C4-2B (cell line): ENCODE results near the gene PRDX2.

Source experiments
- ZFX ChIP-seq: fragments of 450-650 bp; IDR thresholded peaks from 2 replicates; pipeline ENCODE4 v1.6.1; 2017
- TF ChIP-seq, protein P1 (sequence below): fragments of 450-650 bp; conservative IDR thresholded peaks from 2 replicates; pipeline ENCODE4 v1.5.1; 2017; ENCODE audit warnings: mild to moderate bottlenecking

DNA sequence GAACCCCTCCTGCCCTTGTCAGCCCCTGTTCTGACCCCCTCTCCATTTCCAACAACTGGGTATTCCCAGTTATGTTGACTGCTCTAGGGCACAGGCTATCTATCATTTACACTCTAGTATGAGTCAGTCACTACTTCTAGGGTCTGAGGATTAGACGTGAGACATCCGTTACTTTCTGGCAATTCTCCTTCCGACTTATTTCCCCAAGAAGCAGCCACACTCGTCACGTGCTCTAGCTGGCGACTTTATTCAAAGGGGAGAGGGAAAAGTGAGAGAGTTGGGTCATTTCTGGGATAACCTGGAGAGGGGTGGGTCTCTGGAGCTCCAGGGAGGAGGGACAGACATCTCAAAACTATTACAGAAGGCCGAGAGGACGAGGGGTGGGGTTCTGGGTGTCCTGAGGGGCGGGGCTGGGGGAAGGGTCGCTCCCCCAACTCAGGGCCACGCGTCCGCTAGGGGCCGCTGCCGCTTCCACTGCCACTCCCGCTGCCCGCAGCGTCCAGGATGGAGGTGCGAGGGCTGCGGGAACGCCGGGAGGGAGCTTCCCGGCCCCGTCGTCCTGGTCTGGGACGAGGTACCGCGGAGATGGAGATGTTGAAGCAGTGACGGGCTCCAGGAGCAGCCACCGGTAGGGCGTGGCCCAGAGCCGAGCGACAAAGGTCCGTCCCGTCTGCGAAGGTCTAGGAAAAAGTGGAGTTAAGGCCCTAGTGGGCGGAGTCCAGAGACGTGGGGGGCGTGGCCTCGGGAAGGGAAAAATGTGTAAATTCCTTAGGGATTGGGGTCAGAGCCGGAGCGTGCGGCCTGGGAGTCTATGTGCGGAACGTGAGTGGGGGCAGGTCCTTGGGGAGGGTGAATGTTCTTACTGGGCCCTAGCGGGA is 23.9 kb upstream of the PRDX2 start:
- TF ChIP-seq, protein P1, sequence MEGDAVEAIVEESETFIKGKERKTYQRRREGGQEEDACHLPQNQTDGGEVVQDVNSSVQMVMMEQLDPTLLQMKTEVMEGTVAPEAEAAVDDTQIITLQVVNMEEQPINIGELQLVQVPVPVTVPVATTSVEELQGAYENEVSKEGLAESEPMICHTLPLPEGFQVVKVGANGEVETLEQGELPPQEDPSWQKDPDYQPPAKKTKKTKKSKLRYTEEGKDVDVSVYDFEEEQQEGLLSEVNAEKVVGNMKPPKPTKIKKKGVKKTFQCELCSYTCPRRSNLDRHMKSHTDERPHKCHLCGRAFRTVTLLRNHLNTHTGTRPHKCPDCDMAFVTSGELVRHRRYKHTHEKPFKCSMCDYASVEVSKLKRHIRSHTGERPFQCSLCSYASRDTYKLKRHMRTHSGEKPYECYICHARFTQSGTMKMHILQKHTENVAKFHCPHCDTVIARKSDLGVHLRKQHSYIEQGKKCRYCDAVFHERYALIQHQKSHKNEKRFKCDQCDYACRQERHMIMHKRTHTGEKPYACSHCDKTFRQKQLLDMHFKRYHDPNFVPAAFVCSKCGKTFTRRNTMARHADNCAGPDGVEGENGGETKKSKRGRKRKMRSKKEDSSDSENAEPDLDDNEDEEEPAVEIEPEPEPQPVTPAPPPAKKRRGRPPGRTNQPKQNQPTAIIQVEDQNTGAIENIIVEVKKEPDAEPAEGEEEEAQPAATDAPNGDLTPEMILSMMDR = peak; percentile 86
- no peak for TF ChIP-seq ZFX
